Femur (tissue), 1 donor: ENCODE data around the gene TEX10.

Experiments used
- DNase-seq: peaks from one replicate; pipeline ENCODE4 v3.0.0-alpha.2; 2017

Gene TEX10

GRCh38 chr9:100282388-100282719, 70.4 kb downstream of the TEX10 start:
- DNase-seq: no peak

GRCh38 chr9:100281676-100282387, 70.9 kb downstream of the TEX10 start:
- DNase-seq: no peak

- DNase-seq: no peak
Observed at GRCh38 chr9:100281066-100281465, 71.7 kb downstream of the TEX10 start.

- DNase-seq: no peak
Observed at GRCh38 chr9:100277166-100277979, 75.4 kb downstream of the TEX10 start.

GRCh38 chr9:100269656-100270055, 83.1 kb downstream of the TEX10 start:
- DNase-seq: no peak

- DNase-seq: no peak
Observed at GRCh38 chr9:100268271-100268670, 84.5 kb downstream of the TEX10 start.

GRCh38 chr9:100267211-100267610, 85.5 kb downstream of the TEX10 start:
- no peak for DNase-seq
